Heart right ventricle (tissue), 16 donors: ENCODE data around the gene PHRF1. TPM values are rescaled to one million over a fixed set of nuclear protein-coding genes. Genes with fewer than 3 reads are reported as not detected.

Experiments
- ATAC-seq, 8 donors: fragments of 200-7000 bp; cut with Tn5 transposase; one replicate each; pipeline ENCODE4 v1.9.1; 2020; ENCODE audit warnings: mild to moderate bottlenecking in 8 of 8, moderate library complexity in 8 of 8, moderate number of reproducible peaks in 1 of 8
- DNase-seq, 2 donors: peaks; one replicate each; pipeline ENCODE4 v3.0.0-alpha.2; 2020
- H3K27ac ChIP-seq, 10 donors: fragments of 200-600 bp; sonication (generic) in 2 of 10; one replicate each; pipeline versions ENCODE4 v1.5.0 to v1.8.0; 2020 to 2022; ENCODE audit warnings: mild to moderate bottlenecking in 3 of 10
- H3K27me3 ChIP-seq, 7 donors: fragments of 200-600 bp; one replicate each; pipeline ENCODE4 v1.8.0; 2021 to 2022; ENCODE audit warnings: mild to moderate bottlenecking in 2 of 7
- H3K36me3 ChIP-seq, 9 donors: fragments of 200-600 bp; sonication (generic) in 1 of 9; one replicate each; pipeline versions ENCODE4 v1.5.0 to v1.8.0; 2020 to 2022; ENCODE audit warnings: mild to moderate bottlenecking in 2 of 9
- H3K4me1 ChIP-seq, 9 donors: fragments of 200-600 bp; sonication (generic) in 1 of 9; one replicate each; pipeline versions ENCODE4 v1.5.0 to v1.8.0; 2020 to 2022; ENCODE audit warnings: mild to moderate bottlenecking in 4 of 9
- H3K4me3 ChIP-seq, 10 donors: fragments of 200-600 bp; sonication (generic) in 2 of 10; one replicate each; pipeline versions ENCODE4 v1.5.0 to v1.8.0; 2020 to 2022; ENCODE audit warnings: mild to moderate bottlenecking in 7 of 10, moderate library complexity in 2 of 10
- H3K9me3 ChIP-seq, 11 donors: fragments of 200-600 bp in 10 of 11; sonication (generic) in 2 of 11; one replicate each; pipeline versions ENCODE4 v1.5.0 to v1.8.0; 2013 to 2022; ENCODE audit warnings: mild to moderate bottlenecking in 2 of 11, control low read depth in 1 of 11, moderate library complexity in 1 of 11
- CTCF ChIP-seq, 9 donors: fragments of 200-600 bp; sonication (generic) in 2 of 9; IDR thresholded peaks; one replicate each; pipeline versions ENCODE4 v1.5.0 to v1.8.0; 2021 to 2022; ENCODE audit warnings: antibody characterized with exemption in 9 of 9, mild to moderate bottlenecking in 5 of 9, moderate library complexity in 1 of 9
- WGBS, 2 donors: extraction: QIAGEN DNeasy Blood & Tissue Kit; methylation state at CpG; one replicate each; pipeline ENCODE4 v1.1.7; 2013; ENCODE audit warnings: inconsistent platforms in 1 of 2; 5-methylcytosine and 5-hydroxymethylcytosine counted together
- intact Hi-C, 10 donors: fragments of 100-400 bp; cut with DNase I; formaldehyde crosslinking; loops; one replicate each; pipeline versions ENCODE4 v1.11.1 to v1.14.2; 2022
- polyA plus RNA-seq, 2 donors: library from polyadenylated mRNA; stranded (reverse); fragments of 200-250 nt; gene quantifications; one replicate each; pipeline ENCODE4 v1.2.3, GENCODE V29; 2013
- total RNA-seq, 10 donors: library from RNA; stranded (reverse); fragmentation: NEBNext Ultra II Directional in 3 of 10; extraction: Animal tissue kit (Norgen Biotek cat#: 25700) in 3 of 10; gene quantifications; one replicate each; pipeline versions ENCODE4 v1.2.1 to v1.2.4, GENCODE V29; 2021 to 2023
- donor health status: Arrhythmogenic right ventricular cardiomyopathy.
- donor health status: ischemic (EF 13 %, LVEDD 7.1; RV severe dilation, severe dysfunction).
- donor health status: healthy with polysubstance abuse.
- donor health status: DM: no; HTN: yes; CAD: no.
- donor health status: DM: no; HTN: no; CAD: no.
- donor health status: ischemic (EF 25% LVEDD 6.9; RV normal size, moderate dysfunction).
- donor health status: ischemic (EF 25% LVEDD 5.7; RV mildly dilated, moderate dysfunction).
- donor health status: healthy.
- donor health status: DM: yes; HTN: yes; CAD: no.
- donor health status: Ischemic cardiomyopathy.
- donor health status: ischemic (EF 35%, LVEDD 5.7; RV mildly dilated, moderate dysfunction).
- donor health status: nonischemic (EF 11% LVEDD 7.7; RV severe dilation, severe dysfunction).
- donor health status: DM: yes; HTN: yes; CAD: no.
- donor health status: PGD.
- donor health status: ischemic (EF 29% LVEDD 5.4; RV normal size, mild dysfunction).
- donor health status: nonischemic (EF 23%, LVEDD 6.1; RV moderate dilation, normal function).

The PHRF1 gene
- total and polyA plus RNA-seq, 12 donors = 10.5 to 23.0 (median 18.5) TPM

GRCh38 chr11:590997-591396 lies 14.7 kb downstream of the PHRF1 start:
- Histone ChIP-seq H3K27ac (no peak overlapping the region), H3K4me1 (peaks cover 0 to 20% (median 0%) of the 10 kb centered on the region in 9 donors), H3K4me3 (no peak overlapping the region), H3K9me3 (no peaks in the 10 kb centered on the region), H3K36me3 (peaks cover 3 to 100% (median 60%) of the 10 kb centered on the region in 9 donors), H3K27me3 (no peaks in the 10 kb centered on the region)
- no peak for TF ChIP-seq CTCF (IDR thresholded peaks at IDR 0.05)
- WGBS, 2 donors = 70 to 81% methylated on average over 11 of the region's 11 CpGs
- intact Hi-C loops = no loop called here
- ATAC-seq (no peak), DNase-seq (no peak)

GRCh38 chr11:592501-592900 lies 16.2 kb downstream of the PHRF1 start:
- peak in 1 of 8 donors; percentile 5 for ATAC-seq
- Histone ChIP-seq H3K9me3 (no peaks in the 10 kb centered on the region), H3K4me1 (peaks cover 0 to 17% (median 0%) of the 10 kb centered on the region in 9 donors), H3K27ac (no peak overlapping the region), H3K4me3 (no peak overlapping the region), H3K27me3 (no peaks in the 10 kb centered on the region), H3K36me3 (peaks cover 3 to 100% (median 63%) of the 10 kb centered on the region in 9 donors)
- intact Hi-C loops = no loop called here
- 96% methylated on average over 22 of the region's 22 CpGs for WGBS, 2 donors
- no peak for DNase-seq
- no peak for TF ChIP-seq CTCF (IDR thresholded peaks at IDR 0.05)

- Histone ChIP-seq H3K9me3 (no peaks in the 10 kb centered on the region), H3K27me3 (no peaks in the 10 kb centered on the region), H3K36me3 (peaks cover 6 to 100% (median 65%) of the 10 kb centered on the region in 9 donors), H3K27ac (no peak overlapping the region), H3K4me3 (no peak overlapping the region), H3K4me1 (peaks cover 0 to 13% (median 0%) of the 10 kb centered on the region in 9 donors)
- no peak for DNase-seq
- no peak for TF ChIP-seq CTCF (IDR thresholded peaks at IDR 0.05)
- intact Hi-C loops = no loop called here
- no peak for ATAC-seq
- WGBS, 2 donors = 88 to 93% methylated on average over 10 of the region's 10 CpGs
Observed at GRCh38 chr11:592918-593317, 16.6 kb downstream of the PHRF1 start.

- Histone ChIP-seq H3K27ac (no peak overlapping the region), H3K4me1 (peaks cover 0 to 8% (median 0%) of the 10 kb centered on the region in 9 donors), H3K9me3 (no peaks in the 10 kb centered on the region), H3K27me3 (no peaks in the 10 kb centered on the region), H3K36me3 (peaks cover 6 to 100% (median 65%) of the 10 kb centered on the region in 9 donors), H3K4me3 (no peak overlapping the region)
- intact Hi-C loops = no loop called here
- 90 to 94% methylated on average over 21 of the region's 21 CpGs for WGBS, 2 donors
- no peak for DNase-seq
- no peak for ATAC-seq
- no peak for TF ChIP-seq CTCF (IDR thresholded peaks at IDR 0.05)
Observed at GRCh38 chr11:593347-593746, 17.1 kb downstream of the PHRF1 start.
